WERI-Rb-1 (cell line): ENCODE results near the gene ADAM33.

Experiments used
- DNase-seq: peaks from one replicate; pipeline ENCODE4 v3.0.0-alpha.2; 2020
- H3K27ac ChIP-seq: fragments of 250-450 bp; sonication (Bioruptor Pico); 2 replicates; pipeline ENCODE4 v1.5.1; 2020; ENCODE audit warnings: mild to moderate bottlenecking, moderate library complexity
- H3K27me3 ChIP-seq: fragments of 250-450 bp; sonication (Bioruptor Pico); 2 replicates; pipeline ENCODE4 v1.5.1; 2021; ENCODE audit warnings: mild to moderate bottlenecking, low read depth, moderate library complexity; ENCODE audit not compliant: insufficient read depth, severe bottlenecking
- H3K36me3 ChIP-seq: fragments of 250-450 bp; sonication (Bioruptor Pico); 2 replicates; pipeline ENCODE4 v1.5.1; 2020; ENCODE audit warnings: mild to moderate bottlenecking, moderate library complexity
- H3K4me3 ChIP-seq: 2 replicates; pipeline ENCODE4 v1.5.1; 2011; ENCODE audit warnings: low read depth, mild to moderate bottlenecking, control low read depth, low read length
- H3K9me3 ChIP-seq: fragments of 250-450 bp; sonication (Bioruptor Pico); 2 replicates; pipeline ENCODE4 v1.5.1; 2021; ENCODE audit warnings: mild to moderate bottlenecking, moderate library complexity; ENCODE audit not compliant: severe bottlenecking
- CTCF ChIP-seq: IDR thresholded peaks from 2 replicates; pipeline ENCODE4 v1.5.1; 2011; ENCODE audit warnings: low read depth, mild to moderate bottlenecking, control low read depth, inconsistent platforms, low read length

The ADAM33 gene

GRCh38 chr20:3659492-3660261 is 22.1 kb downstream of the ADAM33 start:
- H3K4me3 ChIP-seq: no peak overlapping the region
- H3K27ac ChIP-seq: no peak overlapping the region
- peaks cover 9% of the 10 kb centered on the region for H3K27me3 ChIP-seq
- DNase-seq: peak; percentile 48
- peak; percentile 47 for TF ChIP-seq CTCF
- peaks cover 4% of the 10 kb centered on the region for H3K9me3 ChIP-seq
- H3K36me3 ChIP-seq: no peaks in the 10 kb centered on the region

GRCh38 chr20:3658716-3659491 is 22.9 kb downstream of the ADAM33 start:
- no peaks in the 10 kb centered on the region for H3K36me3 ChIP-seq
- H3K9me3 ChIP-seq: peaks cover 4% of the 10 kb centered on the region
- peaks cover 9% of the 10 kb centered on the region for H3K27me3 ChIP-seq
- no peak for TF ChIP-seq CTCF
- H3K4me3 ChIP-seq: no peak overlapping the region
- no peak overlapping the region for H3K27ac ChIP-seq
- DNase-seq: no peak

- peaks cover 9% of the 10 kb centered on the region for H3K27me3 ChIP-seq
- no peak overlapping the region for H3K27ac ChIP-seq
- DNase-seq: no peak
- H3K9me3 ChIP-seq: peaks cover 4% of the 10 kb centered on the region
- H3K36me3 ChIP-seq: no peaks in the 10 kb centered on the region
- no peak overlapping the region for H3K4me3 ChIP-seq
- no peak for TF ChIP-seq CTCF
Observed at GRCh38 chr20:3658019-3658715, 23.6 kb downstream of the ADAM33 start.

GRCh38 chr20:3655131-3655405 is 26.7 kb downstream of the ADAM33 start:
- no peaks in the 10 kb centered on the region for H3K36me3 ChIP-seq
- no peak overlapping the region for H3K27ac ChIP-seq
- no peak for DNase-seq
- TF ChIP-seq CTCF: no peak
- no peak overlapping the region for H3K4me3 ChIP-seq
- peaks cover 4% of the 10 kb centered on the region for H3K9me3 ChIP-seq
- no peaks in the 10 kb centered on the region for H3K27me3 ChIP-seq

- no peak overlapping the region for H3K4me3 ChIP-seq
- no peak for DNase-seq
- H3K9me3 ChIP-seq: peaks cover 4% of the 10 kb centered on the region
- TF ChIP-seq CTCF: no peak
- H3K27ac ChIP-seq: no peak overlapping the region
- H3K27me3 ChIP-seq: no peaks in the 10 kb centered on the region
- H3K36me3 ChIP-seq: no peaks in the 10 kb centered on the region
Observed at GRCh38 chr20:3654326-3655130, 27.3 kb downstream of the ADAM33 start.
